Measurements from ENCODE around the gene HS6ST2.

HS6ST2 gene

GRCh38 chrX:132778917-132779316 is 179.5 kb downstream of the HS6ST2 start:
- no peak for DNase-seq

- no peak for DNase-seq
These were observed 181.8 kb downstream of the HS6ST2 start for GRCh38 chrX:132776486-132777210.

DNA sequence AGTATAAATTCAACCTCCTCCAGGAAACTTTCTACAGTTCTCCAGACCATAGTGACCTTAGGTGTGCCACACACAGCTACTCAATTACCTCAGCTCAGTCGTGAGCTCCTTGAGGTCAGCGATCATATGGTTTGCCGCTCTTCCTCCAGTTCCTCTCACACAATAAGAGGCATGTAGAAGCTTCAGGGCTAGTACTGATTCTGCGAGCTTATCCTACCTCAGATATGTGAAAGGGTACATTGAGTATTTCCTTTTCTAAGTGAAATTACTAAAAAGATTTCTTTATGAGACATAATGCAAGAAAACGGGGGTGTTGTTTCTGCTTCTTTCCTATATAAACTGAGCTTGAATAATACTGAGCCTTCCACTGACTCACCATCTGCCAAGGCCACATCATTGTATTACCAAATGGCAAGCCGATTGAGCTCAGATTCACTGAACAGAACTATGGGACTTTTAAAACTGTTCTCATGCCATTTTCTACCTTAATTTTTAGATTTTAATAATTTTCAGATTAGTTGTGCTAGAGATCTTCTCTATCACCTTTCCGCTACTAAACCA is 183.1 kb downstream of the HS6ST2 start:
- DNase-seq, result no peak

GRCh38 chrX:132774010-132774714 is 184.3 kb downstream of the HS6ST2 start:
- DNase-seq, result no peak

- no peak for DNase-seq
These were observed 188.8 kb downstream of the HS6ST2 start for GRCh38 chrX:132769609-132770008.

DNA sequence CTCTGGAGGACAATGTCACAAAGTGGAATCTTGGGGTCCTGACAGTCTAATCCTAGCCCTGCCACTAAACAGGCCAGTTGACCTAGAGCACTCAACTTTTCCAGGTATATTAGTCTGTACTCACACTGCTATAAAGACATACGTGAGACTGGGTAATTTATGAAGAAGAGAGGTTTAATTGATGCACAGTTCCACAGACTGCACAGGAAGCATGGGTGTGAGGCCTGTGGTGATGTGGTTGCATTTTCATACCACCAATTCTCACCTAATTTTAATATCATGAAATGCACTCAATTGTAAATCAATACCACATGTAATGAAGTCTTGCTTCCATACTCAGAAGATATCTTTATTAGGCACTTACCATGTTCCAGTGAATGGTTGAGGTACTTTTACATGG is 192.0 kb downstream of the HS6ST2 start:
- DNase-seq, result no peak

GRCh38 chrX:132763528-132763927 is 194.9 kb downstream of the HS6ST2 start:
- DNase-seq, result no peak

GRCh38 chrX:132758759-132759158 is 199.7 kb downstream of the HS6ST2 start:
- no peak for DNase-seq

DNA sequence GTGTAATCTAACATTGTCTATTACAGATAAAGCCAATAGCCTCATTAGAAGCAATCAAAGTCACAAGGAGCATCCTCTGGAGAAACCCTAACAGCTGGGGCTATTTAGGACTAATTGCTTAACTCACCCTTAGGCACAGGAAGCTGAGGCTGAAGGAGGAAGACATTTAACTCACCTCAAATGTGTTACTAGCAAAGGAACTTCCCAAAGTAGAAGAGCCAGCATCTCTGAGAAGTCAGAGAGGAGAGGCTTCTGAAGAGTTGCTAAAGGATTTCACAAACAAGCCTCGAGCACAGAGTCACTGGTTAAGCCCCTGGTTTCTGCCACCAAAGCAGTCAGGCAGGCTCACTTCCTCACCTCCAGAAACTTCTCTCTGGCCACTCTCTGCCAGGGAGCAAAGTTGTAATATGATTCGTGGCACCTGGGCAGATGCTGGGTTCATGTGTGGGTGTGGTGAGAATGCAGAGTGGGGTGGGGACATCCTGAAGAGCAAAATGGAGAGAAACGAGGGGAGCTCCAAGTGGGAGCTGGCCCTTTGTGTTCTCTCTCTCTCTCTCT is 201.3 kb downstream of the HS6ST2 start:
- no peak for DNase-seq

DNA sequence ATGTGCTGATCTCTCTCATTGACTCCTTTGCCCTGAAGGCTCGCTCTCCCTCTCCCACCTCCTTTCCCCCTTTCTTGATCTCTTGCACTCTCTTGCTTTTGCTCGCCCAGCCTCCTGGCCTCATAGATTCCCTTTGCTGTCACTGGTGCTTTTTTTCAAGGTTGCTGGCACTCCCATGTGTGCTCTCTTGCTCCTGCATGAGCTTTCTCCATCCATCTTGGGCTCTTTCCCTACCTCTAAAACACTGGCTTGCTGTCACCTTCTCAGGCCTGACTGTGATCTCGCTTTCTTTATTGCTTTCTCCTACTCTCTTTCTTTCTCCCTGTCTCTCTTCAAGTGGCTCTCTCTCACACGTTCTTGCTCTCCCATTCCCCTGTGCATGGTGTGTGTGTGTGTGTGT is 202.0 kb downstream of the HS6ST2 start:
- no peak for DNase-seq

DNA sequence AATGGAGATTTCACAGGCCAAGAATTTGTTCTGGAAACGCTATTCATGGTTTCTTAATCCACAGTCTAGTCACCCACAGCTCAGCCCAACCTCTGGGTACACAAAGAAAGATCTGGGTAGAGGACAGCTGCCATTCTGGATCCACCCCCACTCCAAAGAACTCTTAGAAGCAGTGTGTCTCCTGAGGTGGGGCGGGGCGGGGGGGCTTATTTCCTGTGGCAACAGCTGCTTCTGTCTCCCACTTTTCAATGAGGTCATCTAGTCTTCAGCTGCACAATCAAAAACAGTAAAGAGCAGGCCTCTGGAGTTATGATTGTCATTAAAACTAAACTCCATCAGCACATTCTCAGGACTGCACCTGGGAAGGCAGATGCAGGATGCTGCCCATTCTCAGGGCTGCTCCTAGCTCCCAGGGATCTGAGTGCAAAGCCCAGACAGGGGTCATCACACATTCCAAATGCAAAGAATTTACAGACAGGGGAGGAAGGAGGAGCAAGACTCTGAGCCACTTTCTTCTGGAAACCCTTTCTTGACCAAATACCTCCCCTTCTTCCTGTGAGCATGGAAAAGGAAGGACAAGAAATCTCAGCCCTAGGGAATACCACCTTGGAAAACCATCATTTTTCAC is 207.3 kb downstream of the HS6ST2 start:
- no peak for DNase-seq

- DNase-seq, result no peak
These were observed 207.9 kb downstream of the HS6ST2 start for GRCh38 chrX:132750331-132751062.

DNA sequence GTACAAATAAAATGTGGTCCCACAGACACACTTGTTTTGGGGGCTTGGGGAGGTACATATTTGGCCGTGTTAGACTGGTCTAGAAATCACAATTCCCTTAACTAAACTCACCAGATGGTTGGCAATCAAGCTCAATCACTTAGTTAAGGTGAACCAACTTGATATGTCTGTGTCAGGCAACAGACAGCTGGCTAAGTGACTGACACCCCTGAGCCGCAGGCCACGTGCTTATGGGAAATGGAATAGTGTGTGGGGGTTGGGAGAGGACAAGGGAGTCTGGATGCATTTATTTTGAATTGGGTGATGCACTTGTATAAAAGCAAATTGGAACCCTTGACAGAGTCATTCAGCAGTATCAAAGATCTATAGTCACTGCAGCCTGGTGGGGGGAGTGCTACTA is 209.0 kb downstream of the HS6ST2 start:
- no peak for DNase-seq

GRCh38 chrX:132748909-132749308 is 209.5 kb downstream of the HS6ST2 start:
- DNase-seq, result no peak

GRCh38 chrX:132748268-132748667 is 210.2 kb downstream of the HS6ST2 start:
- DNase-seq, result no peak

DNA sequence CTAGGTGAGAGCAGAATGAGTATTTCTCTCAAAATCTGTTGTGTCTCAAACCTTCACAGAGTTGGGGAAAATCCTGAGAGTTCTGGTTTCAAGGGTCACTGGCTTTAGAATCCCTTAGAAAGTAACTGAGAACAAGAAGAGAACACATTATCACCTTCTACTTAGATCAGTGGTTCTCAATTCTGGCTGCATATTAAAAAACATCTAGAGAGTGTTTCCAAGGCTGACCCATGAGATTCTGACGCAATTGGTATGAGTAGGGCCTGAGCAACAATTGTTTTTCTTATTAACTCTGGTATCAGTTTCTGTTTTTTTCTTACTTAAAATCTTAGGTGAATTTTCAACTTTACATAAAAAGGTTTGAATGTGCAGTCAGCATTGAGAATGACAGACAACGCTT is 212.8 kb downstream of the HS6ST2 start:
- no peak for DNase-seq

DNA sequence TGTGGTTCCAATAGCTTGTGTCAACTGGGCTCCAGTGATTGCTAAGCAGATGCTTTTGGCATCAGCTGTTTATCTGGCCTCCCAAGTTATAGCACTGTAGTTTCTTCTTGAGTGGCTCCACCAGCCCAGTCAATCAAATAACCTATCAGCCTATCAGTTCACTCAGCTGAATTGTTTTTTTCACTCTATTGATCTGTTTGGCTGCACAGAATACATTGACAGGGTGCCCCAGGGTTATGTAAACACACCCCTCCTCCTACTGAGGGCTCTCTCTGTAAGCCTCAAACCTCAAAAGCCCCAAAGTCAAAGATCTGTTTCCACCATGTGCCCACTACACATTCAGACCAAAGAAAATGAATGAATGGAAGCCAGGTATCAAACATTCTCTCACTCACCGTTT is 214.0 kb downstream of the HS6ST2 start:
- no peak for DNase-seq

GRCh38 chrX:132743086-132743485 is 215.3 kb downstream of the HS6ST2 start:
- DNase-seq, result no peak

- DNase-seq, result no peak
These were observed 216.2 kb downstream of the HS6ST2 start for GRCh38 chrX:132742246-132742645.

- no peak for DNase-seq
These were observed 216.7 kb downstream of the HS6ST2 start for GRCh38 chrX:132741689-132742088.

- DNase-seq, result no peak
These were observed 217.9 kb downstream of the HS6ST2 start for GRCh38 chrX:132740316-132741123.

DNA sequence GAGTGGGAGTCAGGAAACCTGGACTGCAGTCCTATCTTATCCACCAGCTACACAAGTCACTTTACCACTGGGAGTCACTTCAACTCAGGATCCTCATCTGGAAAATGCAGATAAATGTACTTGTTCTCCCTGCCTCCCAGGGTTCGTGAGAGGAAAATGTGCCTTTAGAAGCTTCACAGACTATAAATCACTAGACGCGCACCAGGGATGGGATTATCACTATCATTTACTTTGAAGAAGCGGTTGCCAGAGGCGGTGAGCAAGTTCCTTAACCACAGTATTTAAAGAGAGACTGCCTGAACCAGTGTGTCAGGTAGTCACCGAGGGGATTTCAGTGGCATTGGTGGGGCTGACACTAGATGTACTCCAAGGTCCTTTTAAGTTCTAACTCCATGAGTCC is 219.5 kb downstream of the HS6ST2 start:
- DNase-seq, result no peak

Measured in SIG-M5 (cell line).